CD4-positive, alpha-beta T cell treated with Interleukin-17A for 1 hour (primary cell): ENCODE measurements around the gene SYCN.
"Not testable (repeated sequence)": the region's sequence is repeated elsewhere in the genome, so short reads cannot be mapped to it uniquely, and the experiment has no call there.

Experiments
- DNase-seq: peaks from one replicate; pipeline ENCODE4 v3.0.0-alpha.2; 2020

The SYCN gene

DNA sequence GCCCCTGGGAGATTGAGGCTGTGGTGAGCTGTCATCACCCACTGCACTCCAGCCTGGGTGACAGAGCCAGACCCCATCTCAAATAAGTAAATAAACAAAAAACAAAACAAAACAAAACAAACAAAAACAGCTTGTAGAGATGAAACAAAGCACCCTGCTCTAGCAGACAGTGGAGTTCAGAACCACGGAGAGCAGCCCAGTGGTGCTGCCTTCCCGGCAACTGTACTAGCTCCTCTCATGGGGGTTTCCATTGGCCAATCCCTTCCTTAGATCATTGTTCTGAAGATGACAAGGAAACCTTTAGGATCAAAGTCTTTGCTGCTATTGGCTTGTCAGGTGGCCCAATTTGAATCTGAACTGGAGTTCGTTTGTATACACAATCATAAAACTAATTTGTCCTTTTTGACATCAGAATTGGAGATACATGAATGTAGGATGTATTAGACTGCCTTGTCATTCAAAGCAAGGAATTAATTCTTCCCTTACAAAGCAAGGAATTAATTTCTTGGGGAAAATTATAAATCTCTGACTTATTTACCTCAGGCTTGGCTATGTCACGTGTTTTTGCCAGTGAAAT, 19.7 kb upstream of the SYCN start:
- DNase-seq, result peak; percentile 20

DNA sequence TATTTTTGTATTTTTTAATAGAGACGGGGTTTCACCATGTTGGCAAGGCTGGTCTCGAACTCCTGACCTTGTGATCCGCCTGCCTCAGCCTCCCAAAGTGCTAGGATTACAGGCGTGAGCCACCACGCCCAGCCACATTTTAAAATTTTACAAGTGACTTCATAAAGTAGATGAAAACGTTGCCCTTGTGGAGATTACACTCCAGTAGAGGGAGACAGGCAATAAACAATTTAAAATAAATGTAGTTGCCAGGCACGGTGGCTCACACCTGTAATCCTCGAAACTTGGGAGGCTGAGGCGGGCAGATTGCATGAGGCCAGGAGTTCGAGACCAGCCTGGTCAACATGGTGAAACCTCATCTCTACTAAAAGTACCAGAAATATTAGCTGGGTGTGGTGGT, 15.0 kb upstream of the SYCN start:
- DNase-seq, result peak; percentile 13

DNA sequence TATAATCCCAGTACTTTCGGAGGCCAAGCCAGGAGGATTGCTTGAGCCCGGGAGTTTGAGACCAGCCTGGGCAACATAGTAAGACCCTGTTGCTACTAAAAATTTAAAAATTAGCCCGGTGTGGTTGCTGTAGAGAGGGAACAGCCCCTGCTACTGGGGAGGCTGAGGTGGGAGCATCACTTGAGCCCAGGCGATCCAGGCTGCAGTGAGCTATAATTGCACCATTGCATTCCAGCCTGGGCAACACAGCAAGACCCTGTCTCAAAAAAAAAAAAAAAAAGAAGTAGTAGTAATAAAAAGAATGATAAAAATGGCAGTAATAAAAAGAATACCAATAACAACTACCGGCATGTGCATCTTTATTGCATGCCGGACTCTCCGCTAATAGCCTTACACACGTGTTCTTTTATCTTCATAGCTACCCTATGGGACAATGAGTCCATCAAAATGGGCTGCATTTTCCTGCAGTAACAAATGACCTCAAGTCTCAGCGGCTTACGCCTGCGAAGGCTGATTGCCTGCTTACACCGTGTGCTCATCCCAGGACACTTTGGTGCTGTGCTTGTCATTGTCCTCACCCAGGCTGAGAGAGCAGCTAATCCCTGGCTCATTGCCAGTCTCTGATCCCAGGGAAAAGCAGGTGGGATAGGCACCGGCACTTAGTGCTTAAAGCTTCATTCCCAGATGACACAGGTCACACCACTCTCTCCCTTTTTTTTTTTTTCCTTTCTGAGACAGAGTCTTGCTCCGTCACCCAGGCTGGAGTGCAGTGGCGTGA, 14.4 kb upstream of the SYCN start:
- no peak for DNase-seq

DNA sequence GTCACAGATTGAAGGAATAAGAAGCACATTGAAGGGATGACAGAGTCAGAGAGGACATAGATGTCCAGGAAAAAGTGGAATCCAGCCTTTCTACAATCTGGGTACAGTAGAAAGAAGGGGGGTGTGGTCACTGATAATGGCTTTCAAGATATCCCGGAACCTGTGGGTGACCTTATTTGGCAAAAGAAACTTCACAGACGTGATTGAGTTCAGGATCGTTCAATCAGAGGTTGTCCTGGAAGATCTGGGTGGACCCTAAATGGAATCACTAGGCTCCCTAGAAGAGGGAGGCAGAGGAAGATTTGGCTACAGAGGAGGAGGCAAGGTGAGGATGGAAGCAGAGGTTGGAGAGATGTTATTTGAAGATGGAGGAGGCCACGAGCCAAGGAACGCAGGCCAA, 13.0 kb upstream of the SYCN start:
- no peak for DNase-seq

DNA sequence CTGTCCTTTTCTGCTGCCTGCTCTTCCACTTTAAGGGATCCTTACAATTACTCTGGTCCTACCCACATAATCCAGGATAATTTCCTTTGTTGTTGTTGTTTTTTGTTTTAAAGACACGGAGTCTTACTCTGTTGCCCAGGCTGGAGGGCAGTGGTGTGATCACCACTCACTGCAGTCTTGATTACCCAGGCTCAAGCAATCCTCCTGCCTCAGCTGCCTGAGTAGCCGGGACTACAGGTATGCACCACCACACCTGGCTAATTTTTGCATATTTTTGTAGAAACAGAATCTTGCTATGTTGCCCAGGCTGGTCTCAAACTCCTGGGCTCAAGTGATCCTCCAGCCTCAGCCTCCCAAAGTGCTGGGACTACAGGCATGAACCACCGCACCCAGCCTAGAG, 11.3 kb upstream of the SYCN start:
- DNase-seq, result not testable (repeated sequence)

DNA sequence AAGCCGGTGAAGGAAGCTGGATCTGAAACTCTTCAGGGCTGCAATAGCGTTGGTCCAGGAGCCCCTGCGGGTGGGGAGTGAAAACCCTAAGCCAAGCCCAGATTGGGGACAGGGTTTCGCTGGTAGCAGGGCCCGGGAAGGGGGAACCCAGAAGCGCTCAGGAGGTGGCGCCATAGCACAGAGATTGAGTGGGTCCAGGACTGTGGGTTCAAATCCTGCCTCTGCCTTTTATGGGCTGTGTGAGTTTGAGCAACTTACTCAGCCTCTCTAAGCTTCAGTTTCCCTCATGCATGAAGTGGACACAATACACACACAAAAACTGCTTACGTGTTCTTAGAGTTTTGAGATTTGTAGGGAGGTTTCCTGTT, 8.3 kb upstream of the SYCN start:
- DNase-seq, result peak; percentile 73

DNA sequence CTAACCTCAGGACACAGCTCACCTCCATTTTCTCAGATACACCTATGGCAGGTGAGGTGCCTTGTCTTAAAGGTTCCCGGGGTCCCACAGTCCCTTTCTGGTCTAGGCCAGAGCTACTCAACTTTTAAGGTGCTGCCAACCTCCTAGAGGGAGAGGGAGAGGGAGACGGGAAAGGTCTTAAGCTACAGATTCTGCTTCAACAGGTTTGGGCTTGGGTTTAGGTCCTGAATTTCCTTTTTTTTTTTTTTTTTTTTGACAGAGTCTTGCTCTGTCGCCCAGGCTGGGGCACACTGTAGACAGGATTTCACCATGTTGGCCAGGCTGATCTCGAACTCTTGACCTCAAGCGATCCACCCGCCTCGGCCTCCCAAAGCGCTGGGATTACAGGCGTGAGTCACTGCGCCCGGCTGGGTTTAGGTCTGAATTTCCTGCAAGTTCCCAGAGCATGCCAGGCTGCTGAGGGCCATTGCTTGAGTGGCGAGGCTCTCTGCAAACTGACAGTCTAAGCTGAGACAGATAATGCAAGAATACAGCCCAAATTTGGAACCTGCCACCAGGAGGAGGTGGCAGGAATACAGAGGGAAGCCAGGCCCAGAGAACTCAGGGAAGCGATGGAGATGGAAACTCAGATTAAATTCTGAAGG, 7.8 kb upstream of the SYCN start:
- DNase-seq, result no peak

DNA sequence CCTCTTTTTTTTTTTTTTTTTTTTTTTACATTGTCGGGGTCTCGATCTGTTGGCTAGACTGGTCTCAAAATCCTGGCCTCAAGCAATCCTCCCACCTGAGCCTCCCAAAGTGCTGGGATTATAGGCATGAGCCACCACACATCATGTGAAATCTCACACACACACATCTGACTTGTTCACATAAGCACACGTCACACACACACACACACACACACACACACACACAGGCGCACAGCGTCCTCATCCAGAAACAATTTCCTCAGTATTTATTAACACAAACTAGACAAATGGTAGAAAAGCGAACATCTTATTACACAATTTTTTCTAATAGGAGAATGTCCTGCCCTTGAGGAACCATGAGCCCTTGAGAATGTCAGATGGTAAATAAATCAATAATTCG, 5.1 kb upstream of the SYCN start:
- no peak for DNase-seq

DNA sequence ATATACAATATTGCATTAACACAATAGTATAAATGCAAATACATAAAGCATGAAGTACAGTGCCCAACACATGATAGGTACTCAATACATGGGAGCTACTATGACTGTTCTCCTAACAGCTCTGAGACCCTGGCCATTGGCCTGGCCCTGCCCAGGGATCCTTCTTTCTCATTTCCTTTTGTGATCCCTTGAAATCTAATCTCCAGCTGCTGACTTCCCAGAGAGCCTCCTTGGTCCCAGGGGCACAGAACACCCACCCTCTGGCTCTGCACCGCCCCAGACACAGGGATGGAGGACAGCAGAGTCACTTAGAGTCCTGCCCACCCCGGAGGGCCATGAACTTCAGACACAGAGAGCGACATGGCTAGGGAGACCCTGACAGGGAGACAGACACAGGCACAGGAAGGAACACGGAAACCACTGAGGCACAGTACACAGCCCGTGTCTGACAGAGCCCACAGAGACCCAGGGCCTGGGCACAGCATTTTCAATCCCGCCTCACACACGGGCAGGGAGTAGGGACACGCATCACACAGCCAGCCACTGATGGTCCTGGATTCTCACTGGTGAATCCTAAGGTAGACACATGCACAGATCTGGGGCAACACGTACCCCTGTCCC, 4.2 kb upstream of the SYCN start:
- DNase-seq, result no peak

DNA sequence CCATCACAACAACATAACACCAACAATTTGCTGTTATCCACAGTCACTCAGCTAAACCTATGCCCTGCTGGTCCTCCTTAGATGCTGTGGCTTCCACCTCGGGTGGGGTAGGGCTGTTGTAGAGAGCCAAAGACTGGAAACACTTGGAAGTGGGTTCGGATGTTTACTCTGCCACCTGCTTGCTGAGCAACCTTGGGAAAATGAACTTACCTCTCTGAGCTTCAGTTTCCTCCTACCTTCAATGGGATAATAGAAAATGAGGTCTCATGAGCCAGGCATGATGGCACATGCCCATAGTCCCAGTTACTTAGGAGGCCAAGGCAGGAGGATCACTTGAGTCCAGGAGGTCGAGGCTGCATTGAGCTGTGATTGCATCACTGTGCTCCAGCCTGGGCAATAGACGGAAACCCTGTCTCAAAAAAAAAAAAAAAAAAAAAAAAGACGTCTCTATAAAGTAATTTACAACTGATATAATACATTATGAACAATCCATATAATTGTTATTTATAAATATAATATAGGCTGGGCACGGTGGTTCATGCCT, 3.3 kb upstream of the SYCN start:
- DNase-seq, result no peak

DNA sequence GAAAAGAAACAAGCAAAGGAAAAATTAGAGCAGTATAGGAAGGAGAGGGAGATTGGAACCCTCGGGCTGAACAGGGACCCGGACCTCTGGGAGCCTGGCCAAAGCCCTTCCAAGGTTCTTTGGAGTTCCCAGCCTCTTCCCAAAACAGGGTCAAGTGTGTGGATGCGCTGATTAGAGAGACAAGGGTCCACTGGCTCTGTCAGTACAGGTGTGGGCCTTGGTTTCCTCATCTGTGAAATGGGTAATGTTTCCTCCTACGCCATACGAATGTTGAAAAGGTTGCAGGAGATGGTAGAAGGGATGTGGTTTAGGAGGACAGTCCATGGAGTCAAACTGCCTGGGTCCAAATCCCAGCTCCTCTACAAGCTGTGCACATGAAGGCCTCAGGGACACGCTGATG, 2.1 kb upstream of the SYCN start:
- no peak for DNase-seq

DNA sequence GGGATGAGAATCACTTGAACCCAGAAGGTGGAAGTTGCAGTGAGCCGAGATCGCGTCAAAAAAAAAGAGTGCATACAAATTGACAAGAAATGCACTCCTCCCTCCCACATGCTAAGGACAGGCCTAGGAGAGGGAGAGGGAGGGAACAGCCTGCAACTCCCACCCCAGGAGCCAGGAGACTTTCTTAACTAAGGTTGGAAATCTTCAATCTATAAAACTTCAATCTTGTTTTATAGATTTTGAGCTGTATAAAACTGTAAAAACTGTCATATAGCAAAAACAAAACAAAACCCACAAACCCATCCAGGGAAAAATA, 1.3 kb upstream of the SYCN start:
- DNase-seq, result no peak

DNA sequence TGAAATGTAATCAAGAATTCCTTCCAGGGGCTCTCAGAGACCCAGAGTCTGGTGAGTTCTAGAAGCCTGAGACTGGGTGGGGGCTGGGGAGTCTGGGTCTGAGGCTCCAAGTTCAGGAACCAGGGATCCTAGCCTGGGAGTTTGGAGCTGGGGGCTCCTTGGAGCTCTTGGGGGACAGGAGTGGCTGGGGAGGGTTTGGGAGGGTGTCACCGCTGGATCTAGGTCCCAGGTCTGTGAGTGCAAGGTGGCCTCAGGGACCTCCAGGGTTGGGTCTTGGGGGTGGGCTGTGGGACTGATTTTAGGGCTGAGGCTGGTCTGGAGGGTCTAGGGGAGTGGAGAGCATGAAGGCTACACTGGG, 1.1 kb downstream of the SYCN start:
- DNase-seq, result no peak

DNA sequence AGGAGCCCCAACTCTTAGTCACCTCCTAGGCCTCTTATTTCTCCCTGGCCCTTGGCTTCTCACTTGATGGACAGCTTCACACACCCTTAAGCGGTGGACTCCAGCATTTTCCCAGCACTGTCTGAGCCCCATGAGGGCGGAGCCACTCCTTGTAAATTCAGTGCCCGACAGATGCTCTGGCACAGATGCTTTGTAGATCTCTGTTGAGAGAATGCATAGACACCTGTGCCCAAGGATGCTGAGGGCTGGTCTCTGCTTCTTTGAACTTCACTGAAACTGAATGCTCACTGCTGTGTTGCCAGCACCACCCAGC, 3.3 kb downstream of the SYCN start:
- DNase-seq, result no peak

DNA sequence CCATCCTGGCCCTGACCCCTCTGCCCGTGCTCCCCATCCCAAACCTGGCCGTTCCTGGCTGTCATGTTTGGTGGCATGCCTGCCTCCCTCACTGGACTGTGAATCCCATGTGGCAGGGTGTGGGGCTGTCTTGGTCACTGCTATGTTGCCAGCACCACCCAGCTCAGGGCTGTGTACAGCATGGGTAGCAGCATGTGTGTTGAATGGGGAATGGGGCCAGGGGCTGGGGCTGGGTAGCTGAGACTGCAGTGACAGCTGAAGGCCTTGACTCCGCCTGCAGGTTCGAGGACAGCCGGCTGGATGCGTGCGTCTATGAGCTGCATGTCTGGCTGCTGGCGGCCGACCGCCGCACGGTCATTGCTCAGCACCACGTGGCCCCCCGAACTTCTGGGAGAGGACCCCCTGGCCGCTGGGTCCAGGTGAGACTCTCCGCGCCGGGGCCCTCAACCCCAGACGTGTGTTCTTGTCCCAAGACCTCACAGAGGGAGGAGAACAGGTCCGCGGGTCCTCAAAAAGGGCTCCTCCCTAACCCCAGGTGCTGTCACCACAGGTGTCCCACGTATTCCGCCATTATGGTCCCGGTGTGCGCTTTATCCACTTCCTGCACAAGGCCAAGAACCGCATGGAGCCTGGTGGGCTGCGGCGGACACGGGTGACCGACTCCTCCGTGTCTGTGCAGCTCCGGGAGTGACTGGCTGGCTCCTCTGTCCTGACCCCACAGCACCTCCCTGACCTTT, 3.8 kb downstream of the SYCN start:
- no peak for DNase-seq

DNA sequence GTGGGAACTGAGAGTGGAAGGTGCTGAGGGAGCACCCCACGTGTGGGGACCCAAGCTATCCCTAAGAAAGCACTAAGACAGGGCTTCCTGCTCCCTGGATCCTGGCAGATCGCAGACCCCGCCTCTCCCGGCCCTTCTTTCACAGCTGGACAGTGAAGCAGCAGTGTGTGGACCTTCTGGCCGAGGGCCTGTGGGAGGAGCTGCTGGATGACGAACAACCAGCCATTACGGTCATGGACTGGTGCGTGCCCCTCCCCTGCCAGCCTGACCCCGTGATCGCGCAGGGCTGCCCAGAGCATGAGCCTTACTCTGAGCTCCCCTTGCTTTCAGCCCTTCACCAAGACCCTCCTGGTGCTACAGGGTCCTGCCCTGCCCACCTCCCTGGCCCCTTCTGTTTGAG, 5.0 kb downstream of the SYCN start:
- no peak for DNase-seq

DNA sequence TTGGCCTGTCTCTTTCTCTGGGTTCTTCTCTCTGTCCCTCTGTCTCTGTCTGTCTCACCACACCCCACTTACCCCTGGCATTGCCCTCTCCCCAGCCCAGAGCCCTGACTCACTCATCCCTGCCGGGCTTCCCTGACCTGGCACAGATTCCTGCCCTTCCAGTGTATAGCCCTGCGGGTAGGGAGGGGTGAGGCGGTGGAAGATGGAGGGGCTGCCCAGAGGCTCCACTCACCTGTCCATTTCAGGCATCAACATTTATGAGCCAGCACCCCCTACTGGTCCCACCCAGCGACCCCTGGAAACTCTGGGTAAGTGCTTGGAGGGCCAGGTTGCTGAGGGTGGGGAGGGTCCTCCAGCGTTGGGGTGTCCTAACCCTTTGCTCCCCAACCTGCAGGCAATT, 6.3 kb downstream of the SYCN start:
- no peak for DNase-seq

DNA sequence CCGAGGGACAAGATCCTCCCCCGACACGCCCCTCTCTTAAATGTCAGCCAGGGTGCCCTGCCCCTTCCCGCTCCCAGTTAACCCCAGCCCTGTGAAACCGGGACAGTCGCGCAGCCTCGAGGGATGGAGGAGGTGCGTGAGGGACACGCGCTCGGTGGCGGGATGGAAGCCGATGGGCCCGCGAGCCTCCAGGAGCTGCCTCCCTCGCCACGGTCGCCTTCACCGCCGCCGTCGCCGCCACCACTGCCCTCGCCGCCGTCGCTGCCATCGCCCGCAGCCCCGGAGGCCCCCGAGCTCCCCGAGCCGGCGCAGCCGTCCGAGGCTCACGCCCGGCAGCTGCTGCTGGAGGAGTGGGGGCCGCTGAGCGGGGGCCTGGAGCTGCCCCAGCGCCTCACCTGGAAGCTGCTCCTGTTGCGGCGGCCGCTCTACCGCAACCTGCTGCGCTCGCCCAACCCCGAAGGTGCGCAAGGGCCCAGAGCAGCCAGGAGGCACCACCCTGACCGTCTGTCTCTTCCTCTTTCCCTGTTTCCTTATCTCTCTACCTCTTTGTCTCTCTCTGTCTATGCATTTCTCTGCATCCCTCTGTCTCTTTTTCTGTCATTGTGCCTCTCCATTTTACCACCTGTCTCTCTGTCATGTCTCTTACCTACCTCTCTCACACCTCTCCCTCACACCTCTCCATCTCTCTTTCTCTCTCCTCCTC, 7.1 kb downstream of the SYCN start, which contains the start of gene NCCRP1:
Gene NCCRP1 (plus strand): TSS at position 105 of the 703 bp plus-strand sequence. CDS start 19 bp downstream, at position 124.
- no peak for DNase-seq

DNA sequence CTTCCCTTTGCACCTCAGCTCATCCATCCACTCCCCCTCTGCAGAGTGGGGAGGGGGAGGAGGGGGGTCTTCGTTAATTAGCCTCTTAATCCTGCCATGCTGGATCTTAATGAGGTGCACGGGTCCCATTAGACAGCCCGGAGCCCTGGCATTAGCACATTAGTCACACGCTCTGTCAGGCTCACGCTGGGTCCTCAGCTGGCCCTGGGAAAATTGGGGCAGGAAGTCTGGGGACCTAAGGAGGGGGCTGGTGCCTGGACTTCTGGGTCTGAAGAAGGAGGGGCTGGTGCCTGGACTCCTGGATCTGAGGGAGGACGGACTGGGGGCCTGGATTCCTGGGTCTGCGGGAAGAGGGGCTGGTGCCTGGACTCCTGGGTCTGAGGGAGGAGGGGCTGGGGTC, 7.7 kb downstream of the SYCN start:
- no peak for DNase-seq

DNA sequence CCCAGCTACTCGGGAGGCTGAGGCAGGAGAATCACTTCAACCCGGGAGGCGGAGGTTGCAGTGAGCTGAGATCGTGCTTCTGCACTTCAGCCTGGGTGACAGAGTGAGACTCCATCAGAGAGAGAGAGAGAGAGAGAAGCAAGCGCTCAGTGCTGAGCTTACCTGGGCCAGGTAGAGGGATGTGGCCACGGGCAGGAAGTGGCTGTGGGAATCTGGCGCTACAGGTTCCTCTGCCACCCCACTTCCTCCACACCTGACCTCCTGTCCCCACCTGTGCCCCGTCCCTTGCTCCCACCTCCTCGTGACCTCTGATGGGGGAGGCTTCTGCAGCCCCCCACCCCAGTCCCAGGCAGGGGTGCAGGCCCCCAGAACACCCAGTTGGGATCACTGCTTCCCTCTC, 8.3 kb downstream of the SYCN start:
- DNase-seq, result peak; percentile 22

DNA sequence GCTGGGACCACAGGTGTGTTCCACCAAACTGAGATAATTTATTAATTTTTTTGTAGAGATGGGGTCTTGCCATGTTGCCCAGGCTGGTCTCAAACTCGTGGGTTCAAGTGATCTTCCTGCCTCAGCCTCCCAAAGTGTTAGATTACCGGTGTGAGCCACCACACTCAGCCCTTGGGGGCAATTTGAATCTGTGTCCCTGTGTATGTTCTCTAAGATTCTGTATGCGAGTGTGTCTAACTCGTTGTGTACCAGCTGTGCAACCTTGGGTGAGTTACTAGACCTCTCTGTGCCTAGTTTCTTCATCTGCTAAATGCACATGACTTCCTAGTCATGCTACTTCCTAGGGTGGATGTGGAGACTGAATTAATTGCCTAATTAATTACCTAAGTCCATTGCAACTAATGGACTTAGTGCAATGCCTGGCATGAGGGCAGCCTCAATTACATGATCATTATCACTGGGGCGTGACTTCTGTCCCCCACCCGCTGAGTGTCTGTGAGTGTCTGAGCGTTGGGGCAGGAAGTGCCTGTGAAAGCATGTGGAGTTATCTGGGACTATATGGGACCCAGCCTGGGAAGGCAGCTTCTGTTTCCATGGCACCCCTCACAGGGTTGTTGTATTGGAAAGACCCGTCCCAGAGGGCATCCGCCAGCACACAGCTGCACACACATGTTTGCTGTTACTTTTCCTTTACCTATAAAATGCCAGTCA, 9.1 kb downstream of the SYCN start:
- no peak for DNase-seq

DNA sequence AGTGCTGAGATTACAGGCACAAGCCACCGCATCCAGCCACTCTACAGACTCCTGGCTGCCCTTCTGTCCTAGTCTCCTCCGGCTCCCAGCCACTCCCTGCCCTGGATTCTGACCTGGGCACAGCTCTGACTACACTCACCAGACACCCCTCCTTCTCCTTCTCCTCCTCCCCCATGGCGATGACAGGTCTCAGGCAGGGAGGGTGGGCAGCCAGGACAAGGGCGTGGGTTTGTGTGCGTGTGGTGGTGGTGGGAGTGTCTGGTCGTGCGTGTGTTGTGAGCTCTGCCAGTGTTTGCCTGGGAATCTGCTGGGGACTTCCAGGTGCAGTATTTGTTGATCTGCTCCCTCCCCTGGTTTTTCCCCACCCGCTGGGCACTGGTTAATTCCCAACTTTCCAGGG, 10.3 kb downstream of the SYCN start:
- DNase-seq, result no peak
